ENCODE data around the gene ARPP21. TPM values are rescaled to one million over a fixed set of nuclear protein-coding genes. Genes with fewer than 3 reads are reported as not detected.

ARPP21 gene
- total RNA-seq, 4 donors from 2014 or later: not detected

GRCh38 chr3:35688826-35689225 is 49.5 kb downstream of the ARPP21 start:
- TF ChIP-seq CTCF (IDR thresholded peaks at IDR 0.05; ENCODE audit: low read depth): no peak

- no peak for TF ChIP-seq CTCF (IDR thresholded peaks at IDR 0.05; ENCODE audit: low read depth)
These were observed 50.9 kb downstream of the ARPP21 start for GRCh38 chr3:35690271-35690670.

DNA sequence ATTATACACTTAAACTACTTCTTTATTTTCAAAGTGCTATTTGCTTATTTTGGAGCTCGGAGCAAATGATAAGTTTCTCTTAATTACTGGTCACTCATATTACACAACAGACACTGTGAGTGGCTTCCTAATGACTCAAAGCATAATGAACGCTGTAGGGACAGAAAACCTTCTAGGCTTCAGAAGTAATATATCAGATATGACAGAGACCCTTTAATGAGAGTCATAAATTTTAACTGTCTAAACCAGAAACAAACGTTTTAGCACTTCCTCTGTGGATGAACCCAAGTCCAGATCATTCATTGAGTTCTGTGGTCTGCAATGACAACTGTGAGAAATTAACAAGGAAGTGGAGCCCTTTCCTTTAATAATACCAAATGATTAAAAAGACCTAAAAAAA is 66.6 kb downstream of the ARPP21 start:
- TF ChIP-seq CTCF (IDR thresholded peaks at IDR 0.05; ENCODE audit: low read depth): no peak

- no peak for TF ChIP-seq CTCF (IDR thresholded peaks at IDR 0.05; ENCODE audit: low read depth)
These were observed 68.6 kb downstream of the ARPP21 start for GRCh38 chr3:35707904-35708303.

GRCh38 chr3:35708394-35709271 is 69.3 kb downstream of the ARPP21 start:
- no peak for TF ChIP-seq CTCF (IDR thresholded peaks at IDR 0.05; ENCODE audit: low read depth)

DNA sequence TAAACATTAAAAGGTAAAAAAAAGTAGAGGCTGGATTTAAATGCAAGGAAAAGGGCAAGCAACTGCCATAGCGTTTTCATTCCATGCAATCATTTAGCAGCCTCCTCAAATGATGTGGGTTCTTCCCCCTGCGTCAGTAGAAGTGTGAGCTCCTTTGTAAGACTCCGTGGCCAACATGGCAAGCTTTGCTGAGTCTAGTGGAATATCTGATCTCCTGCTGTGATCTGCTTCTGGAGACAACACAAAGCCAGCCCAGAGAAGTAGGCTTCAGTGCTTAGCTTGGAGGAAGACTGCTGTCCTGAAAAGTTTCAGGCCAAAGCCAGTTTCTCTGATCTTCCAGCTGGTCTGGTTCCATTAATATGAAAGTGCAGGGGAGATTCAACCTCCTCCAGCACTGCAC is 70.4 kb downstream of the ARPP21 start:
- TF ChIP-seq CTCF (IDR thresholded peaks at IDR 0.05; ENCODE audit: low read depth): no peak

DNA sequence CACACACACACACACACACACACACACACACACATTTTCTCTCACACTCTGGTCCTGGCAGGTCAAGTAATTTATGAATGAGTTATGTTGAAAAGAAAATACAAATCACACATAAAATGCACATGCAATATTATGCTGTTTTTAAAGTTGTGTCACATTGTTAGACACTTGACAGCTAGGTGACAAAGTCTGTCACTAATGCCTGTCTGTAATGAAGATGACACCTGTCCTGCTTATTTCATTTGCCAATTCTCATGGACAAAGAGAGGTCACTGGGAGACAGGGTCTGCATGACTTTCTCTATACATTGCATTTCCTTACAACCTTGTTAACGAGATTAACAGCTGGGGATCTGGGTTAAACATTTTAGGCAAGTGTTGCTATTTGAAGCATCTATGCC is 71.2 kb downstream of the ARPP21 start:
- TF ChIP-seq CTCF (IDR thresholded peaks at IDR 0.05; ENCODE audit: low read depth): no peak
